Measurements from ENCODE around the gene ELP4. TPM values are rescaled to one million over a fixed set of nuclear protein-coding genes. Genes with fewer than 3 reads are reported as not detected.

ELP4 gene
- total RNA-seq, 1 experiment from 2014 or later: 15.2 TPM

- H4K20me1 ChIP-seq (ENCODE audit: control insufficient read depth, insufficient read depth, insufficient read length): no peaks in the 10 kb centered on the region
- no peak overlapping the region for H2AK5ac ChIP-seq (ENCODE audit: insufficient read length, low read length)
- no peak overlapping the region for H3K9ac ChIP-seq (ENCODE audit: extremely low read depth, insufficient read length, low read length)
- Mint-ChIP-seq H3K9me3 (no peaks in the 10 kb centered on the region), H3K27me3 (ENCODE audit: low read depth) (no peaks in the 10 kb centered on the region), H3K36me3 (ENCODE audit: insufficient read depth in 1 of 3, low read depth in 3 of 3) (peaks cover 0 to 3% (median under 1%) of the 10 kb centered on the region in 3 experiments; a peak in 4 of 7 replicates), H3K27ac (peak overlapping the region in 2 of 3 experiments; percentile 26 to 93; a peak in 3 of 7 replicates), H3K4me3 (no peak overlapping the region), H3K4me1 (peaks cover 17 to 19% of the 10 kb centered on the region in 2 experiments)
- no peak overlapping the region for H3T11ph ChIP-seq (ENCODE audit: low read length)
- no peaks in the 10 kb centered on the region for H3K4me1 ChIP-seq (ENCODE audit: insufficient read depth, low read length)
- H3K79me2 ChIP-seq (ENCODE audit: insufficient read depth, low read length): no peaks in the 10 kb centered on the region
- no peak overlapping the region for H3K56ac ChIP-seq (ENCODE audit: insufficient read length, low read depth, low read length)
- TF ChIP-seq CTCF (conservative IDR thresholded peaks at IDR 0.05): no peak
- no peak overlapping the region for H2BK20ac ChIP-seq (ENCODE audit: low read depth, low read length, poor library complexity, severe bottlenecking)
- H3K27ac ChIP-seq (ENCODE audit: insufficient read length, low read depth, low read length): no peak overlapping the region
- no peak overlapping the region for H2BK15ac ChIP-seq (ENCODE audit: low read depth, low read length)
- no peak overlapping the region for H2BK5ac ChIP-seq (ENCODE audit: insufficient read length, low read length)
- H2BK12ac ChIP-seq (ENCODE audit: insufficient read length, low read depth, low read length): no peak overlapping the region
- H3K4me2 ChIP-seq (ENCODE audit: insufficient read depth, insufficient read length, low read length): no peak overlapping the region
- no peak overlapping the region for H4K91ac ChIP-seq (ENCODE audit: insufficient read length, low read depth, low read length)
- DNase-seq: no peak
- no CpG with 5 or more reads among the region's 4 CpGs for WGBS (ENCODE audit: extremely low coverage, insufficient read length, low lambda C conversion rate)
- H2AFZ ChIP-seq (ENCODE audit: low read length): no peak overlapping the region
- no peak overlapping the region for H4K8ac ChIP-seq (replicated peaks; ENCODE audit: insufficient read length, low read depth, low read length)
- H2BK120ac ChIP-seq (ENCODE audit: low read depth, low read length, poor library complexity, severe bottlenecking): no peak overlapping the region
- H3K27me3 ChIP-seq (ENCODE audit: insufficient read depth, low read length): no peaks in the 10 kb centered on the region
- no peak overlapping the region for H4K5ac ChIP-seq (ENCODE audit: insufficient read length, low read depth, low read length)
- no peak overlapping the region for H3K4ac ChIP-seq (ENCODE audit: low read depth, low read length)
- no peaks in the 10 kb centered on the region for H3K9me3 ChIP-seq (ENCODE audit: control insufficient read depth, low read depth, low read length)
- H3K14ac ChIP-seq (ENCODE audit: insufficient read depth, low read length): no peak overlapping the region
- no peaks in the 10 kb centered on the region for H3K79me1 ChIP-seq (ENCODE audit: insufficient read depth, low read depth, low read length, poor library complexity, severe bottlenecking)
- H3K18ac ChIP-seq (ENCODE audit: insufficient read length, low read depth, low read length): no peak overlapping the region
- H3K23ac ChIP-seq (ENCODE audit: insufficient read length, low read depth, low read length): no peak overlapping the region
- H3K23me2 ChIP-seq (ENCODE audit: insufficient read length, low read depth, low read length, poor library complexity, severe bottlenecking): no peaks in the 10 kb centered on the region
Measured at GRCh38 chr11:31484497-31484896, 25.1 kb upstream of the ELP4 start.

Data from H9 (cell line).